GM12878 (cell line): Measurements from ENCODE around the gene CACNA2D3.

Experiments used
- ATF3 ChIP-seq: IDR thresholded peaks from 2 replicates; pipeline ENCODE4 v1.6.1; 2011; ENCODE audit warnings: low read depth, mild to moderate bottlenecking, low read length, moderate library complexity, borderline replicate concordance; ENCODE audit errors: extremely low read depth
- CHD2 ChIP-seq: IDR thresholded peaks from 2 replicates; pipeline ENCODE4 v1.6.1; 2011; ENCODE audit warnings: low read depth, low read length, improper control_type of control experiment, borderline replicate concordance
- CHD4 ChIP-seq: fragments of 200-600 bp; sonication (generic); IDR thresholded peaks from 2 replicates; pipeline ENCODE4 v1.6.1; 2016; ENCODE audit warnings: mild to moderate bottlenecking
- CTCF ChIP-seq, 3 experiments: IDR thresholded peaks in 2 of 3; conservative IDR thresholded peaks in 1 of 3; 2 replicates each; pipeline ENCODE4 v1.5.1; 2011; ENCODE audit warnings: low read depth in 3 of 3, low read length in 3 of 3, mild to moderate bottlenecking in 3 of 3, control low read depth in 2 of 3, moderate library complexity in 2 of 3, inconsistent platforms in 1 of 3, mixed read lengths in 1 of 3; ENCODE audit not compliant: control insufficient read depth in 2 of 3, insufficient read depth in 1 of 3; ENCODE audit errors: extremely low read depth in 1 of 3
- EZH2 ChIP-seq: IDR thresholded peaks from 2 replicates; pipeline ENCODE4 v1.6.1; 2012; ENCODE audit warnings: low read depth, mild to moderate bottlenecking, control low read depth, inconsistent platforms, low read length, borderline replicate concordance; ENCODE audit not compliant: control insufficient read depth
- GABPA ChIP-seq: IDR thresholded peaks from 2 replicates; pipeline ENCODE4 v1.6.1; 2014; ENCODE audit warnings: antibody characterized with exemption, low read depth, mild to moderate bottlenecking, inconsistent platforms
- HDAC6 ChIP-seq: fragments of 200-600 bp; sonication (generic); IDR thresholded peaks from one replicate; pipeline ENCODE4 v1.8.0; 2017; ENCODE audit warnings: antibody characterized with exemption; ENCODE audit not compliant: unreplicated experiment
- JUND ChIP-seq: IDR thresholded peaks from 2 replicates; pipeline ENCODE4 v1.6.1; 2012; ENCODE audit warnings: low read depth, mild to moderate bottlenecking, low read length, improper control_type of control experiment, moderate library complexity
- POLR2AphosphoS5 ChIP-seq: IDR thresholded peaks from 2 replicates; pipeline ENCODE4 v1.6.1; 2011; ENCODE audit warnings: mild to moderate bottlenecking, low read length, inconsistent platforms
- SIX5 ChIP-seq: IDR thresholded peaks from 2 replicates; pipeline ENCODE4 v1.6.1; 2011; ENCODE audit warnings: mild to moderate bottlenecking, low read depth, low read length, moderate library complexity; ENCODE audit not compliant: severe bottlenecking
- WRNIP1 ChIP-seq: IDR thresholded peaks from 2 replicates; pipeline ENCODE4 v1.6.1; 2011; ENCODE audit warnings: low read depth, low read length, improper control_type of control experiment, borderline replicate concordance

- no peak for TF ChIP-seq EZH2
- no peak for TF ChIP-seq WRNIP1
- TF ChIP-seq CHD2, result no peak
- no peak for TF ChIP-seq SIX5
- TF ChIP-seq CTCF (IDR thresholded peaks at IDR 0.05 in 2 of 3, conservative IDR thresholded peaks at IDR 0.05 in 1 of 3; ENCODE audit: control insufficient read depth in 2 of 3, extremely low read depth in 1 of 3, insufficient read depth in 1 of 3, low read depth in 3 of 3, low read length in 3 of 3), result no peak
- no peak for TF ChIP-seq POLR2AphosphoS5
- no peak for TF ChIP-seq JUND
- TF ChIP-seq HDAC6, result no peak
- TF ChIP-seq CHD4, result no peak
- no peak for TF ChIP-seq ATF3
- no peak for TF ChIP-seq GABPA
Observed at GRCh38 chr3:55077726-55078125, 955.4 kb downstream of the CACNA2D3 start.
